ENCODE measurements around the gene RELN.
"Not testable (repeated sequence)": the region's sequence is repeated elsewhere in the genome, so short reads cannot be mapped to it uniquely, and the experiment has no call there.

Gene RELN

GRCh38 chr7:103912891-103913605, 76.4 kb downstream of the RELN start:
- no peak overlapping the region for H3K4me3 ChIP-seq (ENCODE audit: insufficient read depth, low read depth, low read length)
- H3K36me3 ChIP-seq (ENCODE audit: control insufficient read depth, insufficient read depth, low read length), result no peaks in the 10 kb centered on the region
- 74 to 85% methylated on average over 1 of the region's 1 CpG for WGBS, 2 experiments
- H3K27me3 ChIP-seq (ENCODE audit: control insufficient read depth, insufficient read depth, low read length, poor library complexity, severe bottlenecking), result no peaks in the 10 kb centered on the region
- H3K4me1 ChIP-seq (ENCODE audit: control insufficient read depth, insufficient read depth, low read length), result no peaks in the 10 kb centered on the region
- H3K9me3 ChIP-seq (ENCODE audit: control insufficient read depth, low read length), result no peaks in the 10 kb centered on the region
- H3K27ac ChIP-seq (ENCODE audit: insufficient read depth, low read depth, low read length, poor library complexity, severe bottlenecking), result no peak overlapping the region

GRCh38 chr7:103911015-103911414, 78.4 kb downstream of the RELN start:
- H3K36me3 ChIP-seq (ENCODE audit: control insufficient read depth, insufficient read depth, low read length); H3K4me1 ChIP-seq (ENCODE audit: control insufficient read depth, insufficient read depth, low read length); H3K4me3 ChIP-seq (ENCODE audit: insufficient read depth, low read depth, low read length); H3K27me3 ChIP-seq (ENCODE audit: control insufficient read depth, insufficient read depth, low read length, poor library complexity, severe bottlenecking); H3K9me3 ChIP-seq (ENCODE audit: control insufficient read depth, low read length); H3K27ac ChIP-seq (ENCODE audit: insufficient read depth, low read depth, low read length, poor library complexity, severe bottlenecking): not testable (repeated sequence)
- no CpG with 5 or more reads among the region's 1 CpG for WGBS, 2 experiments

- H3K27ac ChIP-seq (ENCODE audit: insufficient read depth, low read depth, low read length, poor library complexity, severe bottlenecking), result no peak overlapping the region
- no peak overlapping the region for H3K4me3 ChIP-seq (ENCODE audit: insufficient read depth, low read depth, low read length)
- H3K4me1 ChIP-seq (ENCODE audit: control insufficient read depth, insufficient read depth, low read length), result no peaks in the 10 kb centered on the region
- H3K9me3 ChIP-seq (ENCODE audit: control insufficient read depth, low read length), result no peaks in the 10 kb centered on the region
- 87 to 90% methylated on average over 1 to 2 of the region's 2 CpGs for WGBS, 2 experiments
- H3K27me3 ChIP-seq (ENCODE audit: control insufficient read depth, insufficient read depth, low read length, poor library complexity, severe bottlenecking), result no peaks in the 10 kb centered on the region
- H3K36me3 ChIP-seq (ENCODE audit: control insufficient read depth, insufficient read depth, low read length), result no peaks in the 10 kb centered on the region
Observed at GRCh38 chr7:103905997-103906396, 83.5 kb downstream of the RELN start.

GRCh38 chr7:103902917-103903316, 86.5 kb downstream of the RELN start:
- Histone ChIP-seq H3K36me3 (ENCODE audit: control insufficient read depth, insufficient read depth, low read length) (no peaks in the 10 kb centered on the region), H3K4me3 (ENCODE audit: insufficient read depth, low read depth, low read length) (no peak overlapping the region), H3K27me3 (ENCODE audit: control insufficient read depth, insufficient read depth, low read length, poor library complexity, severe bottlenecking) (no peaks in the 10 kb centered on the region), H3K27ac (ENCODE audit: insufficient read depth, low read depth, low read length, poor library complexity, severe bottlenecking) (no peak overlapping the region), H3K4me1 (ENCODE audit: control insufficient read depth, insufficient read depth, low read length) (no peaks in the 10 kb centered on the region), H3K9me3 (ENCODE audit: control insufficient read depth, low read length) (no peaks in the 10 kb centered on the region)
- WGBS, 2 experiments, result 74 to 88% methylated on average over 2 to 3 of the region's 3 CpGs

- not testable (repeated sequence) for H3K4me3 ChIP-seq (ENCODE audit: insufficient read depth, low read depth, low read length); H3K36me3 ChIP-seq (ENCODE audit: control insufficient read depth, insufficient read depth, low read length); H3K9me3 ChIP-seq (ENCODE audit: control insufficient read depth, low read length); H3K27me3 ChIP-seq (ENCODE audit: control insufficient read depth, insufficient read depth, low read length, poor library complexity, severe bottlenecking); H3K27ac ChIP-seq (ENCODE audit: insufficient read depth, low read depth, low read length, poor library complexity, severe bottlenecking); H3K4me1 ChIP-seq (ENCODE audit: control insufficient read depth, insufficient read depth, low read length)
- WGBS, 2 experiments, result 76 to 83% methylated on average over 3 to 4 of the region's 4 CpGs
Observed at GRCh38 chr7:103896826-103897225, 92.6 kb downstream of the RELN start.

- H3K4me1 ChIP-seq (ENCODE audit: control insufficient read depth, insufficient read depth, low read length), result no peaks in the 10 kb centered on the region
- no peaks in the 10 kb centered on the region for H3K36me3 ChIP-seq (ENCODE audit: control insufficient read depth, insufficient read depth, low read length)
- 90 to 94% methylated on average over 9 to 10 of the region's 10 CpGs for WGBS, 2 experiments
- no peak overlapping the region for H3K27ac ChIP-seq (ENCODE audit: insufficient read depth, low read depth, low read length, poor library complexity, severe bottlenecking)
- H3K27me3 ChIP-seq (ENCODE audit: control insufficient read depth, insufficient read depth, low read length, poor library complexity, severe bottlenecking), result no peaks in the 10 kb centered on the region
- no peak overlapping the region for H3K4me3 ChIP-seq (ENCODE audit: insufficient read depth, low read depth, low read length)
- no peaks in the 10 kb centered on the region for H3K9me3 ChIP-seq (ENCODE audit: control insufficient read depth, low read length)
Observed at GRCh38 chr7:103894656-103895596, 94.5 kb downstream of the RELN start.

GRCh38 chr7:103893350-103893749, 96.1 kb downstream of the RELN start:
- Histone ChIP-seq H3K4me1 (ENCODE audit: control insufficient read depth, insufficient read depth, low read length) (no peaks in the 10 kb centered on the region), H3K27me3 (ENCODE audit: control insufficient read depth, insufficient read depth, low read length, poor library complexity, severe bottlenecking) (no peaks in the 10 kb centered on the region), H3K27ac (ENCODE audit: insufficient read depth, low read depth, low read length, poor library complexity, severe bottlenecking) (no peak overlapping the region), H3K9me3 (ENCODE audit: control insufficient read depth, low read length) (no peaks in the 10 kb centered on the region), H3K4me3 (ENCODE audit: insufficient read depth, low read depth, low read length) (no peak overlapping the region), H3K36me3 (ENCODE audit: control insufficient read depth, insufficient read depth, low read length) (no peaks in the 10 kb centered on the region)
- WGBS, 2 experiments, result 90 to 94% methylated on average over 2 of the region's 2 CpGs

- WGBS, 2 experiments, result 82 to 86% methylated on average over 3 of the region's 3 CpGs
- Histone ChIP-seq H3K9me3 (ENCODE audit: control insufficient read depth, low read length) (no peaks in the 10 kb centered on the region), H3K27ac (ENCODE audit: insufficient read depth, low read depth, low read length, poor library complexity, severe bottlenecking) (no peak overlapping the region), H3K27me3 (ENCODE audit: control insufficient read depth, insufficient read depth, low read length, poor library complexity, severe bottlenecking) (no peaks in the 10 kb centered on the region), H3K4me1 (ENCODE audit: control insufficient read depth, insufficient read depth, low read length) (no peaks in the 10 kb centered on the region), H3K36me3 (ENCODE audit: control insufficient read depth, insufficient read depth, low read length) (no peaks in the 10 kb centered on the region), H3K4me3 (ENCODE audit: insufficient read depth, low read depth, low read length) (no peak overlapping the region)
Observed at GRCh38 chr7:103889451-103889850, 100.0 kb downstream of the RELN start.

- WGBS, 2 experiments, result 91 to 93% methylated on average over 6 of the region's 6 CpGs
- Histone ChIP-seq H3K27me3 (ENCODE audit: control insufficient read depth, insufficient read depth, low read length, poor library complexity, severe bottlenecking) (no peaks in the 10 kb centered on the region), H3K9me3 (ENCODE audit: control insufficient read depth, low read length) (no peaks in the 10 kb centered on the region), H3K4me3 (ENCODE audit: insufficient read depth, low read depth, low read length) (no peak overlapping the region), H3K4me1 (ENCODE audit: control insufficient read depth, insufficient read depth, low read length) (no peaks in the 10 kb centered on the region), H3K36me3 (ENCODE audit: control insufficient read depth, insufficient read depth, low read length) (no peaks in the 10 kb centered on the region), H3K27ac (ENCODE audit: insufficient read depth, low read depth, low read length, poor library complexity, severe bottlenecking) (no peak overlapping the region)
Observed at GRCh38 chr7:103888603-103889153, 100.8 kb downstream of the RELN start.
